BE2C (cell line): ENCODE data around the gene BACH2.

Experiments
- DNase-seq: peaks from one replicate; pipeline ENCODE4 v3.0.0-alpha.2; 2020
- H3K27me3 ChIP-seq: fragments of 250-450 bp; sonication (Bioruptor Pico); 2 replicates; pipeline ENCODE4 v1.5.1; 2020; ENCODE audit warnings: mild to moderate bottlenecking
- H3K36me3 ChIP-seq: fragments of 250-450 bp; sonication (Bioruptor Pico); 2 replicates; pipeline ENCODE4 v1.5.1; 2020; ENCODE audit warnings: mild to moderate bottlenecking
- H3K4me1 ChIP-seq: fragments of 250-450 bp; sonication (Bioruptor Pico); 2 replicates; pipeline ENCODE4 v1.5.1; 2020
- H3K4me3 ChIP-seq: 2 replicates; pipeline ENCODE4 v1.5.1; 2011; ENCODE audit warnings: low read depth, low read length
- H3K9me3 ChIP-seq: fragments of 250-450 bp; sonication (Bioruptor Pico); 2 replicates; pipeline ENCODE4 v1.5.1; 2020
- CTCF ChIP-seq: IDR thresholded peaks from 2 replicates; pipeline ENCODE4 v1.5.1; 2012; ENCODE audit warnings: mild to moderate bottlenecking, low read depth, low read length

The BACH2 gene

GRCh38 chr6:90319044-90319443, 22.4 kb upstream of the BACH2 start:
- TF ChIP-seq CTCF: no peak
- DNase-seq: no peak
- Histone ChIP-seq H3K9me3 (no peaks in the 10 kb centered on the region), H3K4me3 (no peak overlapping the region), H3K27me3 (peaks cover 3% of the 10 kb centered on the region), H3K4me1 (no peaks in the 10 kb centered on the region), H3K36me3 (no peaks in the 10 kb centered on the region)

- Histone ChIP-seq H3K4me1 (no peaks in the 10 kb centered on the region), H3K27me3 (peaks cover 3% of the 10 kb centered on the region), H3K36me3 (no peaks in the 10 kb centered on the region), H3K9me3 (no peaks in the 10 kb centered on the region), H3K4me3 (no peak overlapping the region)
- no peak for TF ChIP-seq CTCF
- no peak for DNase-seq
These were observed 19.3 kb upstream of the BACH2 start for GRCh38 chr6:90315986-90316385.

- no peak for TF ChIP-seq CTCF
- no peaks in the 10 kb centered on the region for H3K9me3 ChIP-seq
- no peak overlapping the region for H3K4me3 ChIP-seq
- H3K4me1 ChIP-seq: no peaks in the 10 kb centered on the region
- H3K36me3 ChIP-seq: no peaks in the 10 kb centered on the region
- no peak for DNase-seq
- peaks cover 3% of the 10 kb centered on the region for H3K27me3 ChIP-seq
These were observed 18.8 kb upstream of the BACH2 start for GRCh38 chr6:90315354-90315950.

- no peak for DNase-seq
- Histone ChIP-seq H3K4me1 (no peaks in the 10 kb centered on the region), H3K36me3 (no peaks in the 10 kb centered on the region), H3K4me3 (no peak overlapping the region), H3K9me3 (no peaks in the 10 kb centered on the region), H3K27me3 (peaks cover 3% of the 10 kb centered on the region)
- no peak for TF ChIP-seq CTCF
These were observed 17.9 kb upstream of the BACH2 start for GRCh38 chr6:90314514-90314913.

- no peak for DNase-seq
- Histone ChIP-seq H3K4me3 (no peak overlapping the region), H3K9me3 (no peaks in the 10 kb centered on the region), H3K4me1 (no peaks in the 10 kb centered on the region), H3K36me3 (no peaks in the 10 kb centered on the region), H3K27me3 (peaks cover 3% of the 10 kb centered on the region)
- TF ChIP-seq CTCF: no peak
These were observed 14.9 kb upstream of the BACH2 start for GRCh38 chr6:90311569-90311968.

GRCh38 chr6:90305800-90306448, 9.3 kb upstream of the BACH2 start:
- peaks cover 21% of the 10 kb centered on the region for H3K27me3 ChIP-seq
- no peak for DNase-seq

More at GRCh38 chr6:90305800-90306448, 9.3 kb upstream of the BACH2 start:
- no peaks in the 10 kb centered on the region for H3K36me3 ChIP-seq
- TF ChIP-seq CTCF: no peak
- H3K9me3 ChIP-seq: no peaks in the 10 kb centered on the region
- no peaks in the 10 kb centered on the region for H3K4me1 ChIP-seq
- no peak overlapping the region for H3K4me3 ChIP-seq
